Panc1 (cell line): Measurements from ENCODE around the gene DYRK1A. TPM values are rescaled to one million over a fixed set of nuclear protein-coding genes. Genes with fewer than 3 reads are reported as not detected.

Experiments
- ATAC-seq: fragments of 200-7000 bp; cut with Tn5 transposase; 2 replicates; pipeline ENCODE4 v1.9.1; 2020; ENCODE audit warnings: mild to moderate bottlenecking, moderate library complexity
- BruUV-seq: library from RNA; stranded (reverse); fragments of 400-500 nt; replicated peaks from 2 replicates; lab custom pipeline; 2021; lab: Mats Ljungman, UMichigan
- CTCF ChIA-PET: fragments of 300-600 bp; sonication (Branson Sonifier 250); formaldehyde crosslinking; loops from one replicate; lab custom pipeline; 2022; ENCODE audit warnings: antibody characterized with exemption; lab: Charles Lee
- POLR2A ChIA-PET: fragments of 300-600 bp; sonication (Branson Sonifier 250); formaldehyde crosslinking; loops from one replicate; lab custom pipeline; 2022; ENCODE audit warnings: antibody characterized with exemption; lab: Charles Lee
- DNase-seq: peaks from one replicate; pipeline ENCODE4 v3.0.0-alpha.2; 2010; ENCODE audit warnings: low read depth, low spot score
- H3K27ac ChIP-seq: 2 replicates; pipeline ENCODE4 v1.5.1; 2011; ENCODE audit warnings: mild to moderate bottlenecking, low read length, inconsistent platforms
- H3K27me3 ChIP-seq: fragments of 200-500 bp; sonication (Bioruptor generic); 2 replicates; pipeline ENCODE4 v1.6.0; 2014; ENCODE audit warnings: low read length, inconsistent platforms; ENCODE audit not compliant: control insufficient read depth, insufficient read depth
- H3K36me3 ChIP-seq: fragments of 200-500 bp; sonication (Bioruptor generic); 2 replicates; pipeline ENCODE4 v1.5.1; 2014; ENCODE audit warnings: inconsistent platforms, mild to moderate bottlenecking, low read length, moderate library complexity; ENCODE audit not compliant: control insufficient read depth, insufficient read depth
- H3K4me1 ChIP-seq: 2 replicates; pipeline ENCODE4 v1.5.1; 2011; ENCODE audit warnings: inconsistent platforms, mild to moderate bottlenecking, low read length, moderate library complexity; ENCODE audit not compliant: control insufficient read depth, insufficient read depth
- H3K4me3 ChIP-seq, 2 experiments: 2 replicates each; pipeline ENCODE4 v1.5.1; 2011 to 2012; ENCODE audit warnings: low read depth in 2 of 2, low read length in 2 of 2, mild to moderate bottlenecking in 2 of 2, inconsistent platforms in 1 of 2, moderate library complexity in 1 of 2
- H3K9me3 ChIP-seq: fragments of 200-500 bp; sonication (Bioruptor generic); 2 replicates; pipeline ENCODE4 v1.5.1; 2014; ENCODE audit warnings: low read depth, mild to moderate bottlenecking, inconsistent platforms, low read length, moderate library complexity; ENCODE audit not compliant: control insufficient read depth, insufficient read depth
- POLR2AphosphoS5 ChIP-seq: IDR thresholded peaks from 2 replicates; pipeline ENCODE4 v1.6.1; 2012; ENCODE audit warnings: mild to moderate bottlenecking, low read depth, low read length, moderate library complexity
- SIN3A ChIP-seq: IDR thresholded peaks from 2 replicates; pipeline ENCODE4 v1.6.1; 2012; ENCODE audit warnings: low read depth, mild to moderate bottlenecking, low read length, moderate library complexity, borderline replicate concordance; ENCODE audit not compliant: insufficient read depth
- TCF7L2 ChIP-seq: IDR thresholded peaks from 2 replicates; pipeline ENCODE4 v1.6.1; 2011; ENCODE audit warnings: mild to moderate bottlenecking, low read depth, low read length, inconsistent platforms
- in situ Hi-C: cut with HindIII; loops from 2 replicates; pipeline ENCODE4 v1.10.0; 2016; ENCODE audit warnings: low sequenced_read_pairs, low pct_unique_long_range_greater_than_20kb
- intact Hi-C: fragments of 100-400 bp; cut with micrococcal nuclease; formaldehyde crosslinking; loops from one replicate; pipeline ENCODE4 v1.10.0; 2022; ENCODE audit not compliant: unreplicated experiment
- total RNA-seq: library from RNA; stranded (reverse); gene quantifications from one replicate; pipeline ENCODE4 v1.2.1, GENCODE V29; 2021; ENCODE audit not compliant: unreplicated experiment
- TF ChIP-seq, protein P1 (sequence below), 2 experiments: IDR thresholded peaks; 2 replicates each; pipeline ENCODE4 v1.6.1; 2011 to 2012; ENCODE audit warnings: low read depth in 2 of 2, control low read depth in 1 of 2, low read length in 1 of 2, mild to moderate bottlenecking in 1 of 2, moderate library complexity in 1 of 2; ENCODE audit not compliant: insufficient read depth in 1 of 2
- TF ChIP-seq, protein P2 (sequence below): fragments of 450-650 bp; IDR thresholded peaks from 2 replicates; pipeline ENCODE4 v1.5.1; 2017; ENCODE audit warnings: mild to moderate bottlenecking

DYRK1A gene
- total RNA-seq, 1 experiment from 2014 or later, result 36.1 TPM

DNA sequence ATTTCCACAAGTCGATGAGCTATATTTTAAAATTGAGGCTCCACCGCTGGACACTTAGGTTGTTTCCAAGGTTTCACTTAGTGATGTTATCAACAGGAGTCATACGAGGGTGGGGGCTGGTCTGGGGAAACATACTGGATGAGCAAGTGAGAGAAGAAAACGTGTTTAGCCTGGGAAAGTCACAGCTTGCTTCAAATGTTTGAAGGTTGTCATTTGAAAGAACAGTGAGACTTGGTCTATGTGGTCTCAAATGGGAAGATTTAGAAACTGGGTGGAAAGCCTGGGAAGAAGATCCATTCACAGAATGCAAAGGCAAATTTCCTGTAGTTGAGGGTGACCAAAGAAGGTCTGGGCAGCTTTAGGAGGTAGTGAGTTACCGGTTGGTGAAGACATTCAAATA lies 9.9 kb upstream of the DYRK1A start:
- TF ChIP-seq, protein P1, sequence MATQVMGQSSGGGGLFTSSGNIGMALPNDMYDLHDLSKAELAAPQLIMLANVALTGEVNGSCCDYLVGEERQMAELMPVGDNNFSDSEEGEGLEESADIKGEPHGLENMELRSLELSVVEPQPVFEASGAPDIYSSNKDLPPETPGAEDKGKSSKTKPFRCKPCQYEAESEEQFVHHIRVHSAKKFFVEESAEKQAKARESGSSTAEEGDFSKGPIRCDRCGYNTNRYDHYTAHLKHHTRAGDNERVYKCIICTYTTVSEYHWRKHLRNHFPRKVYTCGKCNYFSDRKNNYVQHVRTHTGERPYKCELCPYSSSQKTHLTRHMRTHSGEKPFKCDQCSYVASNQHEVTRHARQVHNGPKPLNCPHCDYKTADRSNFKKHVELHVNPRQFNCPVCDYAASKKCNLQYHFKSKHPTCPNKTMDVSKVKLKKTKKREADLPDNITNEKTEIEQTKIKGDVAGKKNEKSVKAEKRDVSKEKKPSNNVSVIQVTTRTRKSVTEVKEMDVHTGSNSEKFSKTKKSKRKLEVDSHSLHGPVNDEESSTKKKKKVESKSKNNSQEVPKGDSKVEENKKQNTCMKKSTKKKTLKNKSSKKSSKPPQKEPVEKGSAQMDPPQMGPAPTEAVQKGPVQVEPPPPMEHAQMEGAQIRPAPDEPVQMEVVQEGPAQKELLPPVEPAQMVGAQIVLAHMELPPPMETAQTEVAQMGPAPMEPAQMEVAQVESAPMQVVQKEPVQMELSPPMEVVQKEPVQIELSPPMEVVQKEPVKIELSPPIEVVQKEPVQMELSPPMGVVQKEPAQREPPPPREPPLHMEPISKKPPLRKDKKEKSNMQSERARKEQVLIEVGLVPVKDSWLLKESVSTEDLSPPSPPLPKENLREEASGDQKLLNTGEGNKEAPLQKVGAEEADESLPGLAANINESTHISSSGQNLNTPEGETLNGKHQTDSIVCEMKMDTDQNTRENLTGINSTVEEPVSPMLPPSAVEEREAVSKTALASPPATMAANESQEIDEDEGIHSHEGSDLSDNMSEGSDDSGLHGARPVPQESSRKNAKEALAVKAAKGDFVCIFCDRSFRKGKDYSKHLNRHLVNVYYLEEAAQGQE (IDR thresholded peaks at IDR 0.05; ENCODE audit: insufficient read depth in 1 of 2, low read depth in 2 of 2, low read length in 1 of 2), result no peak
- TF ChIP-seq, protein P2, sequence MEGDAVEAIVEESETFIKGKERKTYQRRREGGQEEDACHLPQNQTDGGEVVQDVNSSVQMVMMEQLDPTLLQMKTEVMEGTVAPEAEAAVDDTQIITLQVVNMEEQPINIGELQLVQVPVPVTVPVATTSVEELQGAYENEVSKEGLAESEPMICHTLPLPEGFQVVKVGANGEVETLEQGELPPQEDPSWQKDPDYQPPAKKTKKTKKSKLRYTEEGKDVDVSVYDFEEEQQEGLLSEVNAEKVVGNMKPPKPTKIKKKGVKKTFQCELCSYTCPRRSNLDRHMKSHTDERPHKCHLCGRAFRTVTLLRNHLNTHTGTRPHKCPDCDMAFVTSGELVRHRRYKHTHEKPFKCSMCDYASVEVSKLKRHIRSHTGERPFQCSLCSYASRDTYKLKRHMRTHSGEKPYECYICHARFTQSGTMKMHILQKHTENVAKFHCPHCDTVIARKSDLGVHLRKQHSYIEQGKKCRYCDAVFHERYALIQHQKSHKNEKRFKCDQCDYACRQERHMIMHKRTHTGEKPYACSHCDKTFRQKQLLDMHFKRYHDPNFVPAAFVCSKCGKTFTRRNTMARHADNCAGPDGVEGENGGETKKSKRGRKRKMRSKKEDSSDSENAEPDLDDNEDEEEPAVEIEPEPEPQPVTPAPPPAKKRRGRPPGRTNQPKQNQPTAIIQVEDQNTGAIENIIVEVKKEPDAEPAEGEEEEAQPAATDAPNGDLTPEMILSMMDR, result no peak
- TF ChIP-seq TCF7L2, result no peak
- no peak for TF ChIP-seq POLR2AphosphoS5
- TF ChIP-seq SIN3A, result no peak
- H3K9me3 ChIP-seq, result no peaks in the 10 kb centered on the region
- intact Hi-C loops, result no loop called here
- DNase-seq (no peak), ATAC-seq (no peak)
- in situ Hi-C loops, result no loop called here
- CTCF ChIA-PET, result no interaction called here
- no peaks in the 10 kb centered on the region for H3K27me3 ChIP-seq
- POLR2A ChIA-PET, result interaction anchor here (0.5 kb wide), 1 partner anchor 17 kb away, joined by 4 read pairs; no protein-coding TSS in a partner anchor
- peaks cover 3% of the 10 kb centered on the region for H3K4me1 ChIP-seq
- H3K36me3 ChIP-seq, result no peaks in the 10 kb centered on the region
- H3K4me3 ChIP-seq, result no peak overlapping the region
- no peak overlapping the region for H3K27ac ChIP-seq
- no TSS peak for BruUV-seq

DNA sequence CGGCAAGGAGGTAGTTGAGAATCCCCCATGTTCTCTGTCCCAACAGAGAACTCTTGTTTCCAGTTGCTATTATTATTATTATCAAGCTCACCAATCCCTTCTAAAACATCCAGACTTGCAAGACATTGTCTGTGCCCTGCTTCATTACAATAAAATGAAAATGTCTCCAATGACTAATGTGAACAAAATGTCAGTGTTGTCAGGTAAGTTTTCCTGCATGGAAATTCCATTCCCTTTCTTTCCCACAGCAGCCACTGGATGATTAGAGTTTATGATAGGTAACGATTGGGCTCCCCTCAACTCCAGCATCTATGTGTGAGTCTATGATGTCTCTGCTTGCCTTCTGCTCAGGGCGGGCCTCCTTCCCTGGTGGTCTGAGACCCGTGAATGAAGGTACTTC lies 8.9 kb upstream of the DYRK1A start:
- in situ Hi-C loops, result no loop called here
- POLR2A ChIA-PET, result no interaction called here
- intact Hi-C loops, result no loop called here
- no peaks in the 10 kb centered on the region for H3K27me3 ChIP-seq
- DNase-seq, result no peak
- BruUV-seq, result no TSS peak
- peaks cover 3% of the 10 kb centered on the region for H3K4me1 ChIP-seq
- H3K9me3 ChIP-seq, result no peaks in the 10 kb centered on the region
- no peak for ATAC-seq
- H3K27ac ChIP-seq, result no peak overlapping the region
- H3K4me3 ChIP-seq, result no peak overlapping the region
- no peaks in the 10 kb centered on the region for H3K36me3 ChIP-seq
- TF ChIP-seq POLR2AphosphoS5 (no peak), SIN3A (no peak), TCF7L2 (no peak)
- TF ChIP-seq, protein P1 (IDR thresholded peaks at IDR 0.05; ENCODE audit: insufficient read depth in 1 of 2, low read depth in 2 of 2, low read length in 1 of 2), result no peak
- CTCF ChIA-PET, result no interaction called here
